CD4-positive, alpha-beta T cell treated with Interferon alpha-2 for 1 hour (primary cell): ENCODE data around the gene TIMELESS.
"Not testable (repeated sequence)": the region's sequence is repeated elsewhere in the genome, so short reads cannot be mapped to it uniquely, and the experiment has no call there.

Experiments used
- DNase-seq, 2 donors: peaks; one replicate each; pipeline ENCODE4 v3.0.0-alpha.2; 2020 to 2022

Gene TIMELESS

GRCh38 chr12:56448860-56449621 lies at the start of gene TIMELESS:
Gene TIMELESS (minus strand): TSS chr12:56449426. CDS start chr12:56434170, 15,256 bp downstream.
- DNase-seq: peak; percentile 84 to 87

GRCh38 chr12:56498126-56498902 lies 49.1 kb upstream of the TIMELESS start:
- not testable (repeated sequence) for DNase-seq

GRCh38 chr12:56496704-56497103 lies 47.5 kb upstream of the TIMELESS start:
- peak; percentile 12 to 66 for DNase-seq

GRCh38 chr12:56494481-56494880 lies 45.3 kb upstream of the TIMELESS start:
- DNase-seq: not testable (repeated sequence)

GRCh38 chr12:56494106-56494415 lies 44.8 kb upstream of the TIMELESS start:
- DNase-seq: not testable (repeated sequence)

- DNase-seq: not testable (repeated sequence)
Observed at GRCh38 chr12:56493409-56494105, 44.3 kb upstream of the TIMELESS start.

- no peak for DNase-seq
Observed at GRCh38 chr12:56490360-56490759, 41.1 kb upstream of the TIMELESS start.

- DNase-seq: peak; percentile 78 to 86
Observed at GRCh38 chr12:56488041-56488955, 39.1 kb upstream of the TIMELESS start, which contains the start of gene GLS2. Gene GLS2 (minus strand): TSS chr12:56488161. CDS start chr12:56488118, 43 bp downstream.

GRCh38 chr12:56487448-56488040 lies 38.3 kb upstream of the TIMELESS start:
- peak in 1 of 2 donors; percentile 14 for DNase-seq

GRCh38 chr12:56486694-56487093 lies 37.5 kb upstream of the TIMELESS start:
- no peak for DNase-seq

- DNase-seq: no peak
Observed at GRCh38 chr12:56484566-56484965, 35.3 kb upstream of the TIMELESS start.

- no peak for DNase-seq
Observed at GRCh38 chr12:56479625-56480024, 30.4 kb upstream of the TIMELESS start.

GRCh38 chr12:56477521-56478225 lies 28.4 kb upstream of the TIMELESS start:
- no peak for DNase-seq

- no peak for DNase-seq
Observed at GRCh38 chr12:56476972-56477432, 27.8 kb upstream of the TIMELESS start.

- no peak for DNase-seq
Observed at GRCh38 chr12:56476143-56476542, 26.9 kb upstream of the TIMELESS start.

- no peak for DNase-seq
Observed at GRCh38 chr12:56474389-56474788, 25.2 kb upstream of the TIMELESS start.

- DNase-seq: peak in 1 of 2 donors; percentile 9
Observed at GRCh38 chr12:56469007-56469930, 20.0 kb upstream of the TIMELESS start.

- peak; percentile 96 for DNase-seq
Observed at GRCh38 chr12:56468216-56469006, 19.2 kb upstream of the TIMELESS start, which contains the start of gene SPRYD4. Gene SPRYD4 (plus strand): TSS chr12:56468578. CDS start chr12:56468592, 14 bp downstream.

GRCh38 chr12:56462565-56462964 lies 13.3 kb upstream of the TIMELESS start:
- no peak for DNase-seq
